H9 (cell line): ENCODE results near the gene PTPRK. TPM values are rescaled to one million over a fixed set of nuclear protein-coding genes. Genes with fewer than 3 reads are reported as not detected.

Source experiments
- DNase-seq: peaks from one replicate; pipeline ENCODE4 v3.0.0-alpha.2; 2017
- H2AFZ ChIP-seq: one replicate; pipeline ENCODE4 v1.6.1; 2013; ENCODE audit warnings: mild to moderate bottlenecking, low read length, control low read depth, moderate library complexity
- H2AK5ac ChIP-seq: 2 replicates; pipeline ENCODE4 v1.6.1; 2013; ENCODE audit warnings: low read length, control low read depth, mixed read lengths; ENCODE audit not compliant: insufficient read length
- H2BK120ac ChIP-seq: one replicate; pipeline ENCODE4 v1.6.1; 2013; ENCODE audit warnings: low read depth, mild to moderate bottlenecking, low read length, control low read depth, inconsistent platforms; ENCODE audit not compliant: poor library complexity, severe bottlenecking
- H2BK12ac ChIP-seq: 2 replicates; pipeline ENCODE4 v1.6.1; 2013; ENCODE audit warnings: low read length, control low read depth, mixed read lengths, low read depth; ENCODE audit not compliant: insufficient read length
- H2BK15ac ChIP-seq: 2 replicates; pipeline ENCODE4 v1.6.1; 2013; ENCODE audit warnings: low read depth, low read length, control low read depth
- H2BK20ac ChIP-seq: one replicate; pipeline ENCODE4 v1.6.1; 2013; ENCODE audit warnings: low read depth, mild to moderate bottlenecking, low read length, control low read depth, inconsistent platforms; ENCODE audit not compliant: poor library complexity, severe bottlenecking
- H2BK5ac ChIP-seq: 2 replicates; pipeline ENCODE4 v1.6.1; 2013; ENCODE audit warnings: low read length, control low read depth, mixed read lengths; ENCODE audit not compliant: insufficient read length
- H3K14ac ChIP-seq: 2 replicates; pipeline ENCODE4 v1.6.1; 2013; ENCODE audit warnings: low read length, control low read depth; ENCODE audit not compliant: insufficient read depth
- H3K18ac ChIP-seq: 2 replicates; pipeline ENCODE4 v1.6.1; 2013; ENCODE audit warnings: low read depth, mild to moderate bottlenecking, mixed read lengths, low read length, control low read depth; ENCODE audit not compliant: insufficient read length
- H3K23ac ChIP-seq: 2 replicates; pipeline ENCODE4 v1.6.1; 2013; ENCODE audit warnings: low read length, control low read depth, mixed read lengths, low read depth; ENCODE audit not compliant: insufficient read length
- H3K23me2 ChIP-seq: 2 replicates; pipeline ENCODE4 v1.6.1; 2013; ENCODE audit warnings: low read depth, mild to moderate bottlenecking, mixed read lengths, low read length, control low read depth; ENCODE audit not compliant: insufficient read length, poor library complexity, severe bottlenecking
- H3K27ac ChIP-seq: 2 replicates; pipeline ENCODE4 v1.5.1; 2013; ENCODE audit warnings: low read length, control low read depth, mixed read lengths, low read depth; ENCODE audit not compliant: insufficient read length
- H3K27me3 ChIP-seq: 2 replicates; pipeline ENCODE4 v1.6.1; 2013; ENCODE audit warnings: low read length, control low read depth, inconsistent platforms; ENCODE audit not compliant: insufficient read depth
- H3K4ac ChIP-seq: 2 replicates; pipeline ENCODE4 v1.6.1; 2013; ENCODE audit warnings: low read depth, mild to moderate bottlenecking, control low read depth, inconsistent platforms, low read length, moderate library complexity
- H3K4me1 ChIP-seq: 2 replicates; pipeline ENCODE4 v1.6.1; 2013; ENCODE audit warnings: low read length, control low read depth, inconsistent platforms; ENCODE audit not compliant: insufficient read depth
- H3K4me2 ChIP-seq: 2 replicates; pipeline ENCODE4 v1.6.1; 2013; ENCODE audit warnings: low read length, control low read depth, mixed read lengths; ENCODE audit not compliant: insufficient read length, insufficient read depth
- H3K56ac ChIP-seq: 2 replicates; pipeline ENCODE4 v1.6.1; 2013; ENCODE audit warnings: low read depth, mild to moderate bottlenecking, mixed read lengths, low read length, control low read depth; ENCODE audit not compliant: insufficient read length
- H3K79me1 ChIP-seq: 2 replicates; pipeline ENCODE4 v1.6.1; 2013; ENCODE audit warnings: low read depth, mild to moderate bottlenecking, moderate library complexity, low read length, control low read depth, inconsistent platforms; ENCODE audit not compliant: insufficient read depth, poor library complexity, severe bottlenecking
- H3K79me2 ChIP-seq: 2 replicates; pipeline ENCODE4 v1.6.1; 2013; ENCODE audit warnings: low read length, control low read depth, inconsistent platforms; ENCODE audit not compliant: insufficient read depth
- H3K9ac ChIP-seq: 2 replicates; pipeline ENCODE4 v1.6.1; 2013; ENCODE audit warnings: low read length, control low read depth, mixed read lengths; ENCODE audit not compliant: insufficient read length; ENCODE audit errors: extremely low read depth
- H3K9me3 ChIP-seq: one replicate; pipeline ENCODE4 v1.6.1; 2013; ENCODE audit warnings: low read depth, low read length, inconsistent platforms; ENCODE audit not compliant: control insufficient read depth
- H3T11ph ChIP-seq: one replicate; pipeline ENCODE4 v1.6.1; 2013; ENCODE audit warnings: mild to moderate bottlenecking, low read length, control low read depth, inconsistent platforms
- H4K20me1 ChIP-seq: one replicate; pipeline ENCODE4 v1.6.1; 2013; ENCODE audit not compliant: control insufficient read depth, insufficient read length, insufficient read depth
- H4K5ac ChIP-seq: 2 replicates; pipeline ENCODE4 v1.6.1; 2013; ENCODE audit warnings: low read depth, mild to moderate bottlenecking, mixed read lengths, low read length, control low read depth; ENCODE audit not compliant: insufficient read length
- H4K8ac ChIP-seq: replicated peaks from 2 replicates; pipeline ENCODE4 v1.6.1; 2013; ENCODE audit warnings: low read length, control low read depth, mixed read lengths, low read depth; ENCODE audit not compliant: insufficient read length
- H4K91ac ChIP-seq: 2 replicates; pipeline ENCODE4 v1.6.1; 2013; ENCODE audit warnings: low read depth, mild to moderate bottlenecking, moderate library complexity, mixed read lengths, low read length, control low read depth; ENCODE audit not compliant: insufficient read length
- H3K27ac Mint-ChIP-seq, 3 experiments: 2 replicates in 2 of 3; 3 replicates in 1 of 3; pipeline ENCODE4 v1.8.0; 2020 to 2021; ENCODE audit warnings: mixed read lengths in 3 of 3, mild to moderate bottlenecking in 1 of 3, moderate library complexity in 1 of 3
- H3K27me3 Mint-ChIP-seq: 2 replicates; pipeline ENCODE4 v1.8.0; 2021; ENCODE audit warnings: low read depth, mild to moderate bottlenecking, moderate library complexity, mixed read lengths
- H3K36me3 Mint-ChIP-seq, 3 experiments: 2 replicates in 2 of 3; 3 replicates in 1 of 3; pipeline ENCODE4 v1.8.0; 2020 to 2021; ENCODE audit warnings: low read depth in 3 of 3, mixed read lengths in 3 of 3; ENCODE audit not compliant: insufficient read depth in 1 of 3
- H3K4me1 Mint-ChIP-seq, 2 experiments: 2 replicates each; pipeline ENCODE4 v1.8.0; 2020; ENCODE audit warnings: mixed read lengths in 2 of 2
- H3K4me3 Mint-ChIP-seq, 2 experiments: 2 replicates in 1 of 2; 3 replicates in 1 of 2; pipeline ENCODE4 v1.8.0; 2020 to 2021; ENCODE audit warnings: mild to moderate bottlenecking in 2 of 2, mixed read lengths in 2 of 2, moderate library complexity in 1 of 2
- H3K9me3 Mint-ChIP-seq, 2 experiments: 2 replicates in 1 of 2; 3 replicates in 1 of 2; pipeline ENCODE4 v1.8.0; 2020; ENCODE audit warnings: mild to moderate bottlenecking in 2 of 2, mixed read lengths in 2 of 2, moderate library complexity in 1 of 2
- CTCF ChIP-seq: fragments of 200-600 bp; sonication (generic); conservative IDR thresholded peaks from 3 replicates; pipeline ENCODE4 v1.8.0; 2021; ENCODE audit warnings: antibody characterized with exemption, mild to moderate bottlenecking
- WGBS: extraction: QIAGEN DNeasy Blood & Tissue Kit; methylation state at CpG from one replicate; pipeline ENCODE4 v1.1.7; 2013; ENCODE audit warnings: missing lambda C conversion rate, low lambda C conversion rate, mixed read lengths; ENCODE audit not compliant: insufficient read length; ENCODE audit errors: extremely low coverage; 5-methylcytosine and 5-hydroxymethylcytosine counted together
- total RNA-seq: library from RNA; stranded (reverse); gene quantifications from 2 replicates; pipeline ENCODE4 v1.2.1, GENCODE V29; 2021

PTPRK gene
- total RNA-seq, 1 experiment from 2014 or later: 47.9 TPM

GRCh38 chr6:128493877-128494276 is 26.5 kb downstream of the PTPRK start:
- H4K8ac ChIP-seq: no peak overlapping the region
- H3K79me2 ChIP-seq: peaks cover 4% of the 10 kb centered on the region; the same call in 1 of the 2 replicates
- H3K56ac ChIP-seq: no peak overlapping the region
- H2BK20ac ChIP-seq: no peak overlapping the region
- H3K14ac ChIP-seq: no peak overlapping the region
- no peak overlapping the region for H3T11ph ChIP-seq
- no peak overlapping the region for H2BK12ac ChIP-seq
- H3K23me2 ChIP-seq: no peaks in the 10 kb centered on the region
- H2BK15ac ChIP-seq: no peak overlapping the region
- Mint-ChIP-seq H3K36me3 (peaks cover 0 to 6% (median 0%) of the 10 kb centered on the region in 3 experiments; a peak in 3 of 7 replicates), H3K4me3 (no peak overlapping the region), H3K27ac (no peak overlapping the region), H3K4me1 (peaks cover 59 to 64% of the 10 kb centered on the region in 2 experiments), H3K9me3 (no peaks in the 10 kb centered on the region; a peak in 1 of 5 replicates), H3K27me3 (no peaks in the 10 kb centered on the region)
- H3K9ac ChIP-seq: no peak overlapping the region
- no peaks in the 10 kb centered on the region for H3K9me3 ChIP-seq
- H3K4me1 ChIP-seq: peaks cover 9% of the 10 kb centered on the region; the same call in 1 of the 2 replicates
- no peak overlapping the region for H2AK5ac ChIP-seq
- no peak for TF ChIP-seq CTCF
- DNase-seq: no peak
- H4K20me1 ChIP-seq: no peaks in the 10 kb centered on the region
- H4K91ac ChIP-seq: no peak overlapping the region
- no peak overlapping the region for H3K4me2 ChIP-seq
- H3K27me3 ChIP-seq: no peaks in the 10 kb centered on the region
- H2AFZ ChIP-seq: no peak overlapping the region
- peaks cover 5% of the 10 kb centered on the region for H3K79me1 ChIP-seq
- no peak overlapping the region for H3K18ac ChIP-seq
- H3K27ac ChIP-seq: no peak overlapping the region
- H4K5ac ChIP-seq: no peak overlapping the region
- no CpG with 5 or more reads among the region's 4 CpGs for WGBS
- H2BK5ac ChIP-seq: no peak overlapping the region
- no peak overlapping the region for H3K4ac ChIP-seq
- H2BK120ac ChIP-seq: no peak overlapping the region
- H3K23ac ChIP-seq: no peak overlapping the region
